Gastrocnemius medialis (tissue), 4 donors: ENCODE data around the gene NUBP1. TPM values are rescaled to one million over a fixed set of nuclear protein-coding genes. Genes with fewer than 3 reads are reported as not detected.

Source experiments
- ATAC-seq, 2 donors: fragments of 150-250 bp; one replicate each; pipeline ENCODE4 v1.9.1; 2016
- DNase-seq, 2 donors: peaks; one replicate each; pipeline ENCODE4 v3.0.0-alpha.2; 2019
- H3K27ac ChIP-seq, 4 donors: fragments of 200-600 bp; sonication (generic); 1 replicate in 1 of 4; 2 replicates in 3 of 4; pipeline ENCODE4 v1.5.1; 2016 to 2018; ENCODE audit warnings: mild to moderate bottlenecking in 2 of 4, moderate library complexity in 1 of 4
- H3K27me3 ChIP-seq, 3 donors: fragments of 200-600 bp; sonication (generic) in 2 of 3; 1 replicate in 1 of 3; 2 replicates in 2 of 3; pipeline versions ENCODE4 v1.5.1 to v1.6.0; 2016 to 2019; ENCODE audit warnings: mild to moderate bottlenecking in 1 of 3, moderate library complexity in 1 of 3
- H3K36me3 ChIP-seq, 2 donors: fragments of 200-600 bp; sonication (generic) in 1 of 2; one replicate each; pipeline ENCODE4 v1.5.1; 2017 to 2018
- H3K4me1 ChIP-seq, 2 donors: fragments of 200-600 bp; sonication (generic) in 1 of 2; one replicate each; pipeline ENCODE4 v1.5.1; 2016 to 2017; ENCODE audit warnings: mild to moderate bottlenecking in 2 of 2
- H3K4me3 ChIP-seq, 4 donors: fragments of 200-600 bp; sonication (generic) in 3 of 4; 1 replicate in 1 of 4; 2 replicates in 3 of 4; pipeline ENCODE4 v1.5.1; 2016 to 2019; ENCODE audit warnings: mild to moderate bottlenecking in 2 of 4
- H3K9me3 ChIP-seq, 3 donors: fragments of 200-600 bp; sonication (generic) in 2 of 3; 1 replicate in 1 of 3; 2 replicates in 2 of 3; pipeline ENCODE4 v1.5.1; 2016 to 2019
- CTCF ChIP-seq, 5 experiments: fragments of 450-650 bp in 3 of 5; fragments of 200-600 bp in 2 of 5; sonication (generic) in 2 of 5; IDR thresholded peaks in 4 of 5; conservative IDR thresholded peaks in 1 of 5; 1 replicate in 4 of 5; 2 replicates in 1 of 5; pipeline ENCODE4 v1.5.1; 2016 to 2019; ENCODE audit warnings: antibody characterized with exemption in 5 of 5, mild to moderate bottlenecking in 3 of 5, moderate library complexity in 3 of 5
- POLR2A ChIP-seq, 2 donors: fragments of 450-650 bp; IDR thresholded peaks; one replicate each; pipeline ENCODE4 v1.6.1; 2017; ENCODE audit warnings: antibody characterized with exemption in 2 of 2, mild to moderate bottlenecking in 2 of 2, moderate library complexity in 2 of 2
- in situ Hi-C, 4 donors: fragments of 200-750 bp; cut with MboI; loops; one replicate each; pipeline versions ENCODE4 v1.15.0 to v1.8.0; 2017; ENCODE audit warnings: low sequenced_read_pairs in 4 of 4
- intact Hi-C: fragments of 100-400 bp; cut with DNase I; formaldehyde crosslinking; loops from one replicate; pipeline ENCODE4 v1.15.1; 2023; ENCODE audit warnings: low total_unique reads
- total RNA-seq, 4 donors: library from RNA; depleted of rRNA; stranded (reverse); fragments of >200 nt; gene quantifications; one replicate each; pipeline versions ENCODE4 v1.1.0 to v1.2.3, GENCODE V29; 2016

The NUBP1 gene
- total RNA-seq, 4 donors from 2014 or later = 19.2 to 38.5 (median 26.9) TPM

- H3K27me3 ChIP-seq = no peaks in the 10 kb centered on the region
- peaks cover 23 to 25% of the 10 kb centered on the region in 2 donors for H3K4me1 ChIP-seq
- peaks cover 0 to 35% of the 10 kb centered on the region in 2 donors for H3K36me3 ChIP-seq
- intact Hi-C loops = loop anchor here (2.0 to 10.0 kb wide), 3 partner anchors 173 to 1651 kb away; partner anchors contain the start of genes HAPSTR1 and SOCS1
- peak overlapping the region in 2 of 4 donors; percentile 26 to 98 for H3K27ac ChIP-seq
- H3K4me3 ChIP-seq = no peak overlapping the region
- TF ChIP-seq POLR2A (IDR thresholded peaks at IDR 0.05) (no peak), CTCF (IDR thresholded peaks at IDR 0.05 in 4 of 5, conservative IDR thresholded peaks at IDR 0.05 in 1 of 5) (no peak)
- ATAC-seq (no peak), DNase-seq (no peak)
- H3K9me3 ChIP-seq = no peaks in the 10 kb centered on the region
- in situ Hi-C loops = loop anchor here in 3 of 4 donors (10.0 kb wide), 1 partner anchor 169 kb away; no protein-coding TSS in a partner anchor
Observed at GRCh38 chr16:10745841-10746240, 2.2 kb downstream of the NUBP1 start.

GRCh38 chr16:10750793-10751192 lies 7.2 kb downstream of the NUBP1 start:
- no peaks in the 10 kb centered on the region for H3K27me3 ChIP-seq
- intact Hi-C loops = no loop called here
- H3K4me1 ChIP-seq = peaks cover 3 to 4% of the 10 kb centered on the region in 2 donors
- ATAC-seq (no peak), DNase-seq (no peak)
- peaks cover 0 to 80% of the 10 kb centered on the region in 2 donors for H3K36me3 ChIP-seq
- no peak overlapping the region for H3K4me3 ChIP-seq
- no peak overlapping the region for H3K27ac ChIP-seq
- no peak for TF ChIP-seq CTCF (IDR thresholded peaks at IDR 0.05 in 4 of 5, conservative IDR thresholded peaks at IDR 0.05 in 1 of 5)
- TF ChIP-seq POLR2A (IDR thresholded peaks at IDR 0.05) = no peak
- in situ Hi-C loops = no loop called here
- no peaks in the 10 kb centered on the region for H3K9me3 ChIP-seq

GRCh38 chr16:10751291-10751697 lies 7.7 kb downstream of the NUBP1 start:
- Histone ChIP-seq H3K9me3 (no peaks in the 10 kb centered on the region), H3K4me3 (no peak overlapping the region), H3K27me3 (no peaks in the 10 kb centered on the region), H3K4me1 (no peaks in the 10 kb centered on the region), H3K36me3 (peaks cover 0 to 85% of the 10 kb centered on the region in 2 donors), H3K27ac (no peak overlapping the region)
- DNase-seq (no peak), ATAC-seq (no peak)
- in situ Hi-C loops = no loop called here
- TF ChIP-seq POLR2A (IDR thresholded peaks at IDR 0.05) = no peak
- TF ChIP-seq CTCF (IDR thresholded peaks at IDR 0.05 in 4 of 5, conservative IDR thresholded peaks at IDR 0.05 in 1 of 5) = no peak
- intact Hi-C loops = no loop called here

GRCh38 chr16:10752843-10753523 lies 9.3 kb downstream of the NUBP1 start:
- Histone ChIP-seq H3K9me3 (no peaks in the 10 kb centered on the region), H3K4me1 (no peaks in the 10 kb centered on the region), H3K4me3 (no peak overlapping the region), H3K36me3 (peaks cover 0 to 87% of the 10 kb centered on the region in 2 donors), H3K27ac (no peak overlapping the region), H3K27me3 (no peaks in the 10 kb centered on the region)
- DNase-seq = peak; percentile 20 to 56
- intact Hi-C loops = no loop called here
- in situ Hi-C loops = no loop called here
- TF ChIP-seq CTCF (IDR thresholded peaks at IDR 0.05 in 4 of 5, conservative IDR thresholded peaks at IDR 0.05 in 1 of 5) (no peak), POLR2A (IDR thresholded peaks at IDR 0.05) (no peak)
- peak in 1 of 2 donors; percentile 54 for ATAC-seq
